ENCODE measurements around the gene PERCC1.

Gene PERCC1

DNA sequence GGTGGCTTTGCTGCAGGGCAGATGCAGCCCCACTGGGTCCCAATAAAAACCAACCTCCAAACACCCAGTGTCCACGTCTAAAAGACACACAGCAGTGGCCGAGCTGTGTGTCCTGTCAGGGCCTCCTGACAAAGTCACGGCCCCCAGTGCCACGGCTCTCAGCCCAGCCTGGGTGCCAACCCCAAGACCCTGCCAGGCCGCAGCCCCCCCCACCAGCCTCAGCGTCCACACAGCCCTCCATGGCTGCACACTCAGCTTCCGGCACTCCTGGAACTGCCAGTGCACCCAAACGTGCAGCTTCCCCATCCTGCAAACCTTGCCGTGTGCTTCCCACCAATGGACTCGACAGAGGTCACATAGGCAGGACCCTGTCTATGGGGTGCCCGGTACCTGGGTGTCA lies 17.1 kb downstream of the PERCC1 start:
- Histone ChIP-seq H3K36me3 (peaks cover 38% of the 10 kb centered on the region), H3K27me3 (ENCODE audit: insufficient read depth, low read depth, severe bottlenecking) (no peaks in the 10 kb centered on the region), H3K9me3 (ENCODE audit: severe bottlenecking) (no peaks in the 10 kb centered on the region), H3K4me3 (ENCODE audit: low read depth, low read length) (no peak overlapping the region), H3K27ac (no peak overlapping the region)
- TF ChIP-seq, protein P1, sequence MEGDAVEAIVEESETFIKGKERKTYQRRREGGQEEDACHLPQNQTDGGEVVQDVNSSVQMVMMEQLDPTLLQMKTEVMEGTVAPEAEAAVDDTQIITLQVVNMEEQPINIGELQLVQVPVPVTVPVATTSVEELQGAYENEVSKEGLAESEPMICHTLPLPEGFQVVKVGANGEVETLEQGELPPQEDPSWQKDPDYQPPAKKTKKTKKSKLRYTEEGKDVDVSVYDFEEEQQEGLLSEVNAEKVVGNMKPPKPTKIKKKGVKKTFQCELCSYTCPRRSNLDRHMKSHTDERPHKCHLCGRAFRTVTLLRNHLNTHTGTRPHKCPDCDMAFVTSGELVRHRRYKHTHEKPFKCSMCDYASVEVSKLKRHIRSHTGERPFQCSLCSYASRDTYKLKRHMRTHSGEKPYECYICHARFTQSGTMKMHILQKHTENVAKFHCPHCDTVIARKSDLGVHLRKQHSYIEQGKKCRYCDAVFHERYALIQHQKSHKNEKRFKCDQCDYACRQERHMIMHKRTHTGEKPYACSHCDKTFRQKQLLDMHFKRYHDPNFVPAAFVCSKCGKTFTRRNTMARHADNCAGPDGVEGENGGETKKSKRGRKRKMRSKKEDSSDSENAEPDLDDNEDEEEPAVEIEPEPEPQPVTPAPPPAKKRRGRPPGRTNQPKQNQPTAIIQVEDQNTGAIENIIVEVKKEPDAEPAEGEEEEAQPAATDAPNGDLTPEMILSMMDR (IDR thresholded peaks at IDR 0.05; ENCODE audit: low read depth, low read length), result no peak
- no peak for DNase-seq

DNA sequence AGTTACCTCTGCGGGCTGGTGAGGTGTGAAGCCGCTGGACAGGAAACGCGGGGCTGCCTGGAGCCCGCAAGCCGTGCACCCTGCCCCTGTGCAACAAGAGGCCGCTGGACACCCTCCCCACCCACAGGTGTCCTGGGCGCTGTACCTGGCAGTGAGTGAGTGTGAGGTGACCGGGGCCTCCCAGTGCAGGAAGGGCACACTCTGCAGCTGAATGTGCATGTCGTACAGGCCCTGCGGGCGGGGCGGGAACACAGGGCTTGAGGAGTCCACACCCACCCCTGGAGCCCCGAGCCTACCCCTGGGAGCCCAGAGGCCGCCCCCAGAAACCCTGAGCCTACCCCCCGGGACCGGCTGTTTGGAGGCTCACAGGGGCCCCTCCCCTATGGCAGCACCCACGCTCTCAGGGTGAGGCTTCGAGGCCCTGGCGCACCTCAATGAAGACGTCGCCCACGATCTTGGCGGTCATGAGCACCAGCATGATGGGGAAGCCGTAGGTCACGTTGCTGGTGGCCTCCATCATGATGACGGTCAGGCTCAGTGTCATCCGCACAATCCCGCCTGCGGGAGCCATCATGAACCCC lies 17.7 kb downstream of the PERCC1 start:
- no peaks in the 10 kb centered on the region for H3K27me3 ChIP-seq (ENCODE audit: insufficient read depth, low read depth, severe bottlenecking)
- no peak overlapping the region for H3K4me3 ChIP-seq (ENCODE audit: low read depth, low read length)
- TF ChIP-seq, protein P1 (IDR thresholded peaks at IDR 0.05; ENCODE audit: low read depth, low read length), result no peak
- H3K27ac ChIP-seq, result no peak overlapping the region
- no peaks in the 10 kb centered on the region for H3K9me3 ChIP-seq (ENCODE audit: severe bottlenecking)
- H3K36me3 ChIP-seq, result peaks cover 44% of the 10 kb centered on the region
- DNase-seq, result no peak

DNA sequence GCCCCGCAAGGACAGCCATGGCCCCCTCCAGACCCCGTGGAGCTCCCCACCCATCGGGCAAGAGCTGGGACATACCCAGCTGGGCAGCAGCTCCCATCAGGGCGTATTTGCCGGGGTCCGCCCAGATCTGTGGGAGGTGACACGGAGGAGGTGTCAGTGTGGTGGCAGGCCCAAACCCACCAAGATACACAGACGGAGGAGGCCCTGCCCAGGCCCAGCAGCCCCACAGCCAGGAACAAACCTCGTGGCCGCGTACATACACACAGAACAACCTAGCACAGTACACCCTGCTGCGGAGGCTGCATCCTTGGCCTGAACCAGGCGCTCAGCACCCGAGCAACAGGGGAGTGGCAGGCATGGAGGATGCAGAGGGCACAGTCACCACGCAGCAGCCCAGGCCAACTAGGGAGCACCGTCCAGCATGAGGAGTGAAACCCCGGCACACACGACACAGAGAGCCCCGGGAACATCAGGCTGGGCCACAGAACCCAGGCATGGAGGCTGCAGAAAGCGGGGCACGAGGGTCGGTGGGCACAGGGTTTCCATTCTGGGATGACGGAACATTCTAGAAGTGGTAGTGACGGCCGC lies 18.4 kb downstream of the PERCC1 start:
- no peaks in the 10 kb centered on the region for H3K9me3 ChIP-seq (ENCODE audit: severe bottlenecking)
- no peak for DNase-seq
- H3K27ac ChIP-seq, result no peak overlapping the region
- peaks cover 49% of the 10 kb centered on the region for H3K36me3 ChIP-seq
- no peak overlapping the region for H3K4me3 ChIP-seq (ENCODE audit: low read depth, low read length)
- TF ChIP-seq, protein P1 (IDR thresholded peaks at IDR 0.05; ENCODE audit: low read depth, low read length), result no peak
- no peaks in the 10 kb centered on the region for H3K27me3 ChIP-seq (ENCODE audit: insufficient read depth, low read depth, severe bottlenecking)

DNA sequence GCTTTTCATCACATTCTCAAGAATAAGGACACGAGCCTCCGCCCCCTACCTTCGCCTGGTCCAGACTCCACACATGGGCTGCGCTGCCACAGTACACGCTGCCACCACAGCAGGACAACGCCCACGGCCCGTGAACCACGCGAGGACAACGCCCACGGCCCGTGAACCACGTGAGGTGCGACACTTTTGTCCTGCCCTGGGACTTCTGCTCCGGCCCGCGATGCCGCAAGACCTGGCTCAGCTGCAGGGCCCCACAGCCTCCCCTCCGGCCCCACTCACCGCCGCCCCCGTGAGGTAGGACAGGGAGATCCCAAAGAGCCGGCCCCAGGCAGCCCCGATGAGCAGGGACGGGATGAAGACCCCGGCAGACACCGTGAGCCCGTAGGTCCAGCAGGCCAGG lies 19.3 kb downstream of the PERCC1 start:
- TF ChIP-seq, protein P1 (IDR thresholded peaks at IDR 0.05; ENCODE audit: low read depth, low read length), result 0 out of 2 replicates have a peak, but pooled peaks have one; percentile 4
- Histone ChIP-seq H3K36me3 (peaks cover 53% of the 10 kb centered on the region), H3K9me3 (ENCODE audit: severe bottlenecking) (no peaks in the 10 kb centered on the region), H3K27ac (no peak overlapping the region), H3K27me3 (ENCODE audit: insufficient read depth, low read depth, severe bottlenecking) (no peaks in the 10 kb centered on the region), H3K4me3 (ENCODE audit: low read depth, low read length) (no peak overlapping the region)
- no peak for DNase-seq

DNA sequence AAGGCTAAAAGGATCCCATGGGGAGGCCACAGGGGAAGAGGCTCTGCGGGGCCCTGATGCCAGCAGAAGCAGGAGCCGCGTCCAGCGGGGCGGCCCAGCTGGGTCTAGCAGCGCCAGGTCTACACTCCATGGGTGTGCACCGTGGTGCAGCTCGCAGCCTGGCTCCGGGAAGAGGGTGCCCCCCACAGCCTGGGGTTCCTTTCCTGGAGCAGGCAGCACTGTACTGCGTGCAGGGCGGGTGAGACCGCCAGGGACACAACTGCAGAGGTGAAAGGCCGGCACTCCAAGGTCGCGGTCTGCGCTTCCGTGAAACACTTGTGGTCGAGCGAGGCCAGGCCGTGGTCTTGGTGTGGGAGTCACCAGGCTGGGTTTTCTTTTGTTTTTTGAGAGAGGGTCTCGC lies 20.0 kb downstream of the PERCC1 start:
- no peak overlapping the region for H3K4me3 ChIP-seq (ENCODE audit: low read depth, low read length)
- DNase-seq, result no peak
- H3K27me3 ChIP-seq (ENCODE audit: insufficient read depth, low read depth, severe bottlenecking), result no peaks in the 10 kb centered on the region
- no peak overlapping the region for H3K27ac ChIP-seq
- TF ChIP-seq, protein P1 (IDR thresholded peaks at IDR 0.05; ENCODE audit: low read depth, low read length), result no peak
- no peaks in the 10 kb centered on the region for H3K9me3 ChIP-seq (ENCODE audit: severe bottlenecking)
- H3K36me3 ChIP-seq, result peaks cover 59% of the 10 kb centered on the region
